Right ventricle myocardium superior (tissue), 1 donor: ENCODE results near the gene CDC42BPA. TPM values are rescaled to one million over a fixed set of nuclear protein-coding genes. Genes with fewer than 3 reads are reported as not detected.

Experiments
- ATAC-seq: fragments of 200-7000 bp; cut with Tn5 transposase; one replicate; pipeline ENCODE4 v1.9.1; 2020; ENCODE audit warnings: mild to moderate bottlenecking; ENCODE audit not compliant: poor library complexity
- DNase-seq: peaks from one replicate; pipeline ENCODE4 v3.0.0-alpha.2; 2020
- intact Hi-C: fragments of 100-400 bp; cut with DNase I; formaldehyde crosslinking; loops from one replicate; pipeline ENCODE4 v1.11.2; 2022
- total RNA-seq: library from RNA; stranded (reverse); fragmentation: NEBNext Ultra II Directional; extraction: Animal tissue kit (Norgen Biotek cat#: 25700); gene quantifications from one replicate; pipeline ENCODE4 v1.2.1, GENCODE V29; 2021
- donor health status: DM: no; HTN: yes; CAD: no; lungs with severe emphysema.

CDC42BPA gene
- total RNA-seq, 1 donor from 2014 or later = 40.5 TPM

- DNase-seq (no peak), ATAC-seq (no peak)
- intact Hi-C loops = no loop called here
These were observed 366.8 kb downstream of the CDC42BPA start for GRCh38 chr1:226951286-226952117.

GRCh38 chr1:226950871-226951270 lies 367.4 kb downstream of the CDC42BPA start:
- ATAC-seq (peak; percentile 5), DNase-seq (no peak)
- intact Hi-C loops = no loop called here

GRCh38 chr1:226950316-226950715 lies 368.0 kb downstream of the CDC42BPA start:
- intact Hi-C loops = no loop called here
- no peak for DNase-seq
- ATAC-seq = no peak

- no peak for ATAC-seq
- DNase-seq = no peak
- intact Hi-C loops = no loop called here
These were observed 368.9 kb downstream of the CDC42BPA start for GRCh38 chr1:226949401-226949800.

- DNase-seq (no peak), ATAC-seq (no peak)
- intact Hi-C loops = no loop called here
These were observed 369.3 kb downstream of the CDC42BPA start for GRCh38 chr1:226948996-226949395.

- DNase-seq = no peak
- ATAC-seq = no peak
- intact Hi-C loops = no loop called here
These were observed 369.8 kb downstream of the CDC42BPA start for GRCh38 chr1:226948480-226948879.

- intact Hi-C loops = no loop called here
These were observed 370.2 kb downstream of the CDC42BPA start for GRCh38 chr1:226948051-226948450.

GRCh38 chr1:226946841-226947240 lies 371.5 kb downstream of the CDC42BPA start:
- ATAC-seq (no peak), DNase-seq (no peak)
- intact Hi-C loops = no loop called here

More at GRCh38 chr1:226948051-226948450, 370.2 kb downstream of the CDC42BPA start:
- ATAC-seq (no peak), DNase-seq (no peak)

- ATAC-seq = no peak
- no peak for DNase-seq
- intact Hi-C loops = no loop called here
These were observed 372.0 kb downstream of the CDC42BPA start for GRCh38 chr1:226946285-226946684.

- DNase-seq (no peak), ATAC-seq (no peak)
- intact Hi-C loops = no loop called here
These were observed 372.4 kb downstream of the CDC42BPA start for GRCh38 chr1:226945858-226946245.

- intact Hi-C loops = no loop called here
- no peak for DNase-seq
- peak; percentile 34 for ATAC-seq
These were observed 373.0 kb downstream of the CDC42BPA start for GRCh38 chr1:226945106-226945857.

- DNase-seq (no peak), ATAC-seq (no peak)
- intact Hi-C loops = loop anchor here (5.0 kb wide), 1 partner anchor 33 kb away; no protein-coding TSS in a partner anchor
These were observed 374.4 kb downstream of the CDC42BPA start for GRCh38 chr1:226943927-226944326.

GRCh38 chr1:226943156-226943555 lies 375.1 kb downstream of the CDC42BPA start:
- ATAC-seq (no peak), DNase-seq (no peak)
- intact Hi-C loops = loop anchor here (5.0 kb wide), 1 partner anchor 34 kb away; no protein-coding TSS in a partner anchor

GRCh38 chr1:226942392-226942791 lies 375.9 kb downstream of the CDC42BPA start:
- ATAC-seq (no peak), DNase-seq (no peak)
- intact Hi-C loops = loop anchor here (5.0 kb wide), 1 partner anchor 35 kb away; no protein-coding TSS in a partner anchor

GRCh38 chr1:226940806-226941067 lies 377.6 kb downstream of the CDC42BPA start:
- no peak for DNase-seq
- ATAC-seq = no peak
- intact Hi-C loops = loop anchor here (5.0 kb wide), 1 partner anchor 37 kb away; no protein-coding TSS in a partner anchor

- intact Hi-C loops = loop anchor here (5.0 kb wide), 1 partner anchor 37 kb away; no protein-coding TSS in a partner anchor
- DNase-seq (peak; percentile 100), ATAC-seq (peak; percentile 92)
These were observed 378.1 kb downstream of the CDC42BPA start, which contains the start of gene COQ8A for GRCh38 chr1:226940029-226940805. COQ8A (plus strand) TSS chr1:226940294; CDS start chr1:226961386, 21,092 bp downstream.
